Endothelial cell of umbilical vein (primary cell): Measurements from ENCODE around the gene PDLIM1.

ENCODE experiments used
- CTCF ChIP-seq, 2 donors: IDR thresholded peaks; 1 replicate in 1 of 2; 2 replicates in 1 of 2; pipeline ENCODE4 v1.5.1; 2011; ENCODE audit warnings: low read length in 2 of 2, mild to moderate bottlenecking in 2 of 2, moderate library complexity in 2 of 2, control low read depth in 1 of 2, inconsistent platforms in 1 of 2, low read depth in 1 of 2; ENCODE audit not compliant: insufficient read depth in 1 of 2; ENCODE audit errors: extremely low read depth in 1 of 2
- EZH2 ChIP-seq: IDR thresholded peaks from 2 replicates; pipeline ENCODE4 v1.6.1; 2012; ENCODE audit warnings: borderline replicate concordance, low read depth, mild to moderate bottlenecking, moderate library complexity, low read length, inconsistent platforms; ENCODE audit not compliant: severe bottlenecking
- POLR2A ChIP-seq: IDR thresholded peaks from 2 replicates; pipeline ENCODE4 v1.6.1; 2012; ENCODE audit warnings: low read depth, mild to moderate bottlenecking, control low read depth, low read length

- no peak for TF ChIP-seq CTCF (IDR thresholded peaks at IDR 0.05; ENCODE audit: extremely low read depth in 1 of 2, insufficient read depth in 1 of 2, low read depth in 1 of 2, low read length in 2 of 2)
- TF ChIP-seq EZH2 = no peak
- no peak for TF ChIP-seq POLR2A
Measured at GRCh38 chr10:95293631-95294030, 2.8 kb upstream of the PDLIM1 start.
